ENCODE data around the gene NOP9.

GRCh38 chr14:24324024-24324423 lies 24.4 kb downstream of the NOP9 start:
- TF ChIP-seq EZH2 (IDR thresholded peaks at IDR 0.05; ENCODE audit: borderline replicate concordance, low read length): no peak
- TF ChIP-seq, protein P1, sequence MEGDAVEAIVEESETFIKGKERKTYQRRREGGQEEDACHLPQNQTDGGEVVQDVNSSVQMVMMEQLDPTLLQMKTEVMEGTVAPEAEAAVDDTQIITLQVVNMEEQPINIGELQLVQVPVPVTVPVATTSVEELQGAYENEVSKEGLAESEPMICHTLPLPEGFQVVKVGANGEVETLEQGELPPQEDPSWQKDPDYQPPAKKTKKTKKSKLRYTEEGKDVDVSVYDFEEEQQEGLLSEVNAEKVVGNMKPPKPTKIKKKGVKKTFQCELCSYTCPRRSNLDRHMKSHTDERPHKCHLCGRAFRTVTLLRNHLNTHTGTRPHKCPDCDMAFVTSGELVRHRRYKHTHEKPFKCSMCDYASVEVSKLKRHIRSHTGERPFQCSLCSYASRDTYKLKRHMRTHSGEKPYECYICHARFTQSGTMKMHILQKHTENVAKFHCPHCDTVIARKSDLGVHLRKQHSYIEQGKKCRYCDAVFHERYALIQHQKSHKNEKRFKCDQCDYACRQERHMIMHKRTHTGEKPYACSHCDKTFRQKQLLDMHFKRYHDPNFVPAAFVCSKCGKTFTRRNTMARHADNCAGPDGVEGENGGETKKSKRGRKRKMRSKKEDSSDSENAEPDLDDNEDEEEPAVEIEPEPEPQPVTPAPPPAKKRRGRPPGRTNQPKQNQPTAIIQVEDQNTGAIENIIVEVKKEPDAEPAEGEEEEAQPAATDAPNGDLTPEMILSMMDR (IDR thresholded peaks at IDR 0.05; ENCODE audit: low read length): no peak
